Measurements from ENCODE around the gene RAB27A.

Gene RAB27A

DNA sequence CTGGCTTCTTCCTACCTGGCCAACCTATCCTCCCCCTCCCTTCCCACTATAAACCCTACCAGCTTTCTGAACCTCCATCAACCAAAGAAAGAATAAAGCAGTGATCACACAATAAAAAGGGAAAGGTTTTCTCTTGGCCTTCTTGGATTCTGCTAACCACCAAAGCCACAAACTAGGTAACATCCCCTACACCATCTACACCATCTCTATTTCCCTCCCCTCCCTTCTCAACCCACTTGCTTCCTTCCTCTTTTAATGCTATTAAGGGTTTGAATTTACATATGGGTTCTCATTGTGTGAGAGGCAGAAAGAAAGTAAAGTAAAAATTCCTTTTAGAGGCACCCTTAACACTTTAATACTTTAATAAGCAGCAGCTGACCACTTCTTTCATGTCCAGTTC, 67.0 kb downstream of the RAB27A start:
- DNase-seq (ENCODE audit: low read depth) = no peak

DNA sequence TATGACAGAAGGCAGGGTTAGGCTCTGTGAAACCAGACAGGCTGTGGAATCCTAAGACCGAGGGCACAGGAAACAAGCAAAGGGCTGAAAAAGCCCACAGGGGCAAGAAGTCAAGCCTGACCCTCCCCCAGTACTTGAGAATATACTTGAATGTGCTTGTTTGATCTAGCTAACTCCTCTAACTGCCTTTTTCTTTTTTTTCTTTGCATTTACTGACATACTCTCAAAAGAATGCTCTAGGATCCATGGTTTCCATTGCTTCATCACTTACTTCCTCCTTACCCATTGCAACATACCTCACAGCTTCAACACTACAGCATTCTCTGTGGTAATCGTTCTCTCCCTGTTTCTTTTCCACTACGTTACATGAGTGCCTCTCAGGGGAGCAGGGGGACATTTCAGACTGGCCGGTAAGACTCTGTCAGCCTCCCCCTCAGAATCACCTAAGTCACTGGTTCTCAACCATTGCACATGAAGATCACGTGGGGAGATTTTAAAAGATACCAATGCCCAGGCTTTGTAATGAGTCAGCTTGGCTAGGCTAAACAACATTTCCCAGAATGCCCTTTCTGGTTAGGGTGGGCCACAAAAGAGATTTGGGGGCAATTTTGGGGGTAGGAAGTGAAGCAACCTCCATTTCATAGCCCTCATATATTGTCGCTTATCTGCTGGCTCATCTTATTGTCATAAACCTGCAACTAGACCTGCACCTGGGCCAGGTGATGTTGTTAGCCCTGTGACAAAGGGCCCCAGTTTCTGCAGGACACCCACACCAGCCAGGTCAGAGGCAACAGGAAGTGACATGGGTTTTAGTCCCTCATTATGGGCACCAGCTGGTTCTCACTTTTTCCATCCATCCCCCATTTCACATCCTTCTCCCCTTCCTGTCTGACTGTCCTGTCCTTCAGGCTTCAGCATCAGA, 68.3 kb downstream of the RAB27A start:
- peak; percentile 59 for DNase-seq (ENCODE audit: low read depth)

- DNase-seq (ENCODE audit: low read depth) = no peak
These were observed 69.0 kb downstream of the RAB27A start for GRCh38 chr15:55220606-55221005.

GRCh38 chr15:55218056-55218455, 71.6 kb downstream of the RAB27A start:
- no peak for DNase-seq (ENCODE audit: low read depth)

- no peak for DNase-seq (ENCODE audit: low read depth)
These were observed 85.1 kb downstream of the RAB27A start for GRCh38 chr15:55204464-55204863.

DNA sequence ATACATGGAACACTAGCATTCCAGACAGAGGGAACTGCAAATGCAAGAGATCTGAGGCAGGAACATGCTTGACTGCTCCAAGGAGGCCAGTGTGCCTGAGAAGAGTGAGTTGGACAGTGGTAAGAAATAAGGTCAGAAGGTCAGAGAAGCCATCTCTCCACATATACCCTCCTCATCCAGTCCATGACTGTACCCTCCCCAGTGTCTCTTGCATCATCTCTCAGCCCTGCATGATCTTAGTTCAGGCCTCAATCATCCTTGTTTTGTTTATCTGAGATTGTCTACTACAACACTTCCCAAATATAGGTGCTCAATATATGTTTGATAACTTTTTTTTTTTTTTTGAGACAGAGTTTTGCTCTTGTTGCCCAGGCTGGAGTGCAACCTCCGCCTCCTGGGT, 87.4 kb downstream of the RAB27A start:
- no peak for DNase-seq (ENCODE audit: low read depth)

- no peak for DNase-seq (ENCODE audit: low read depth)
These were observed 90.9 kb downstream of the RAB27A start for GRCh38 chr15:55198706-55199105.

GRCh38 chr15:55197719-55198118, 91.9 kb downstream of the RAB27A start:
- DNase-seq (ENCODE audit: low read depth) = no peak

- no peak for DNase-seq (ENCODE audit: low read depth)
These were observed 92.3 kb downstream of the RAB27A start for GRCh38 chr15:55197362-55197705.

GRCh38 chr15:55196458-55197361, 92.9 kb downstream of the RAB27A start, which contains the start of gene RSL24D1:
RSL24D1 (minus strand) TSS chr15:55196941; CDS start chr15:55196890, 51 bp downstream.
- peak; percentile 90 for DNase-seq (ENCODE audit: low read depth)

DNA sequence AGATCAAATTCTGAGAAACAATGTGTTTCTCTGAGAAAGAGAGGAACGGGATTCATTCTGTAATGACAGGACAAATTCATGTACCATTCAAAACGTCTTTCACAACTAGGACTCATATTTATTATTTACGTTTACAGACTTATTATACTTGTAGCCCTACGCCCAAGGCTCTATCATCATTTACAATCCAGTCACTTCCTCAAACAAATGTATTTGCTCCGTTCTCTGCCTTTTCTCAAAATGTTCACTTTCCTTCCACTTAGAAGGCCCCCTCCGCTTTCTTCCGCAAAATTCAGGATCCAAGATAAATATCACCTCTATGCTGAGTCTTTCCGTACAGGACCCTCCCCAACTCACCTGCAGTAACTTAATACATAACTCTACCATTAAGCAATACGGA, 93.6 kb downstream of the RAB27A start:
- DNase-seq (ENCODE audit: low read depth) = no peak

DNA sequence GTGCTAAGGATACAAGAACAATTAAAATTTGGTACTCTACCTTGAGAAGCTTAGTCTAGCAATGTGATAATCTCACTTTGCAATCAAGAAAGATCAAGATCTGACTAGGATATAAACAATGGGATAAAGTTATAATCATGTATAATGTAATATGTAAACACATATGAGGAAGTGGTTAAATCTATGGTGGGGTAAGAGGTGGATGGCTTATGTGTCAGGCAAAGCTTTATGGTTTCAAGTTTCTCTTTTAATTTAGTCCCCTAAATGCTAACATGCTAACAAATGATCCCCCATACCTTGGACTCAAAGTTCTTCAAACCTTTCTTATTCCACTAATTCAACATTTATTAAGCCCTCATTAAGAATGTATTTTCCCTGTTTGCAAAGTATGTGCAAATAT, 95.4 kb downstream of the RAB27A start:
- DNase-seq (ENCODE audit: low read depth) = no peak

- DNase-seq (ENCODE audit: low read depth) = no peak
These were observed 103.3 kb downstream of the RAB27A start for GRCh38 chr15:55186331-55186730.

GRCh38 chr15:55183679-55184078, 105.9 kb downstream of the RAB27A start:
- DNase-seq (ENCODE audit: low read depth) = no peak

- no peak for DNase-seq (ENCODE audit: low read depth)
These were observed 110.5 kb downstream of the RAB27A start for GRCh38 chr15:55179141-55179540.

DNA sequence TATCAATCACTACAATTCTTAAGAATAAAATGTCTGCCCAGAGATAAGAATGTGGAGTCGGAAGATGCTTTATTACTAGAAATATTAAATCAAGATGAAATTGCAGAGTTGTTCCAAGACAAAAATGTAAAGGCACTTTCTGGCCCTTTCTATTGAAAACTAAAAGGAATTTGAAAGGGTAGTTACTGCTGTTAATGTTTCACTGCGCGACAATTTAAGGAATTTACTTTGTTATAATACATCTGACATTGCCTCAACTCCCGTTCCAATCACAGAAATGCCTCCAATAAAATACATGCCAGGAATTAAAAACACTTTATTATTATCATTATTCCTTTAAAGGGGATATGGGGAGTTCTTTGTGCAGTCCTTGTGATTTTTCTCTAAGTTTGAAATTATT, 119.3 kb downstream of the RAB27A start:
- no peak for DNase-seq (ENCODE audit: low read depth)

- DNase-seq (ENCODE audit: low read depth) = peak; percentile 19
These were observed 121.2 kb downstream of the RAB27A start for GRCh38 chr15:55168350-55168974.

DNA sequence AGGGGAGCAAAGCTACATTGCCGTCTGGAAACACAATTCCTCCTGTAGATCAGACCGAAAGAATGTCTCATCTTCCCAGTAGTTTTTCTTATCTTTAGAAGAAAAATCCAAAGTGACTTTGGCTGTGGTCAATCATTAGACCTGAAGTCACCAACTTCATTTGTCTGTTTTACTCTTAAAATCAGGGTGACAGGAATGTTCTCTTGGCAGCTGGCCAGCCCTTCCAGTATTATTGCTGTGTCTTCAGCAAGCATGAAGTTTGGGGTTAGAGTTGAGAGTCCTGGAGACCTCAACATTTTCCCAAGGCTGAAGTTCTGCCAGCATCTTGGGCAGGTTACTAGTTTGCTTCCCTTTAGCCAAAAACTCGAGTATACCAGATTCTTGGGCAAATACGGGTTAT, 125.3 kb downstream of the RAB27A start:
- no peak for DNase-seq (ENCODE audit: low read depth)
